AG04450 (cell line): Measurements from ENCODE around the gene TTC7B. TPM values are rescaled to one million over a fixed set of nuclear protein-coding genes. Genes with fewer than 3 reads are reported as not detected.

ENCODE experiments used
- CTCF ChIA-PET: fragments of 300-600, 350-600 bp; formaldehyde crosslinking; extraction: SDS; loops from one replicate; lab custom pipeline; 2022; ENCODE audit warnings: antibody characterized with exemption, inconsistent platforms; lab: Charles Lee
- POLR2A ChIA-PET: fragments of 350-600 bp; formaldehyde crosslinking; extraction: SDS; loops from one replicate; lab custom pipeline; 2021; ENCODE audit warnings: antibody characterized with exemption, inconsistent platforms; lab: Yijun Ruan, JAX
- DNase-seq: peaks from one replicate; pipeline ENCODE4 v3.0.0-alpha.2; 2011; ENCODE audit warnings: low read depth, low spot score
- H3K27ac ChIP-seq: one replicate; pipeline ENCODE4 v1.5.1; 2012; ENCODE audit warnings: low read depth, low read length, control low read depth
- H3K27me3 ChIP-seq: one replicate; pipeline ENCODE4 v1.6.0; 2012; ENCODE audit warnings: low read length; ENCODE audit not compliant: control insufficient read depth, insufficient read depth
- H3K4me3 ChIP-seq: 2 replicates; pipeline ENCODE4 v1.5.1; 2011; ENCODE audit warnings: mild to moderate bottlenecking, low read depth, low read length, control low read depth
- H3K9me3 ChIP-seq: 2 replicates; pipeline ENCODE4 v1.5.1; 2012; ENCODE audit warnings: low read length; ENCODE audit not compliant: control insufficient read depth, insufficient read depth
- CTCF ChIP-seq: IDR thresholded peaks from 2 replicates; pipeline ENCODE4 v1.5.1; 2011; ENCODE audit warnings: low read depth, low read length, control low read depth, inconsistent platforms
- polyA plus RNA-seq: library from polyadenylated mRNA; depleted of rRNA; stranded (reverse); fragments of >200 nt; gene quantifications from 2 replicates; pipeline ENCODE4 v1.2.3, GENCODE V29; 2011

The TTC7B gene
- polyA plus RNA-seq, 1 experiment: 36.0 TPM

DNA sequence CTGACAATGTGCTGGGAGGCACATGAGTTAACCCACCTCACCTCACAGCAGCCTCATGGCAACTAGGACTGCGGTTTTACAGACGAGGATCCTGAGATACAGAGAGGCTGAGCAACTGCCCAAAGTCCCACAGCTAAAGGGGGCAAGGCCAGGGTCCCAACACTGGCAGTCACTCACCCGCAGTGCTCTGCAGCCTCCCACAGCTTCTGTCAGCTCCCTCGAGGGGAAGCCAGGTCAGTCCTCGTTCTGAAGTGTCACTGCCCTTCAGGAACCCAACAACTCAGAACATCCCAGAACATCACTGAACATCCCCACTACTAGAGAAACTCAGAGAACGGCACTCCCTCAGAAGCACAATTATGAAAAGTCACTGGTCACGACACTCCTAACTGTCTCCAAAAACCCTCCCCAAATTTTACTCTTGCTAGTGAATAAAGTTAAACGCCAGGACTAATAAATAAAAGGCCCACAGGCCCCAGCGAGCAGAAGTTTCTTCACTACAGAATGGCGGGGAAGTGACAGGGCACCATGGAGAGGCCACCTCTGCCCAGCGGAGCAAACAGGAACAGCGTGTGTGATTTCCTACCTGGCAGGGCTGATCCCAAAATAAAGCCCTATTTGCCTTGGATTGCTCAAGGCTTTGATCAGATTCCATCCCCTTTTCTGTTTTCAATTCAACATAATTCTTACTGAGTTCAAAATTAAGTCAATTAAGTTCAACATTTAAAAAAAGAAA, 75.1 kb downstream of the TTC7B start:
- DNase-seq: no peak
- Histone ChIP-seq H3K4me3 (no peak overlapping the region), H3K27me3 (no peaks in the 10 kb centered on the region), H3K9me3 (no peaks in the 10 kb centered on the region), H3K27ac (no peak overlapping the region)
- ChIA-PET POLR2A (interaction anchor here (0.7 kb wide), 1 partner anchor 540 kb away, joined by 9 read pairs; no protein-coding TSS in a partner anchor), CTCF (interaction anchor here (1.5 kb wide), 1 partner anchor 44 kb away, joined by 3 read pairs; no protein-coding TSS in a partner anchor)
- no peak for TF ChIP-seq CTCF

DNA sequence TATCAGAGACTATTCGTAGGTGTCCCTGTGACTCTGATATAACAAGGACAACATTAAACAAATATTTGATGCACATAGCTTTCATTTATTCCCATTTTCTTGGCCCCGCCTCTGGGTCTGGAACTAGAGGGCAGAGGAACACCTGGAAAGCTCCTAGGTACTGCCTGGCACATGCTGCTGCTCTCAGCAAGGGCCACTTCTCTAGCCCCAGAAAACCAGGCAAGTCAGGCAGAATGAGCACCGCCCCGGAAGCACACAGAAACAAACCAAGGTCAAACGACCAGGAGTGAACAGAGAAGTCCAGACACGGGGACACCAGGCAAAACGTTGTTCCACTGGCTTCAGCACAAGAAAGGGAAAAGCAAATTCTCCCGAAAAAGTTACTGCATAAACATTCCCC, 76.1 kb downstream of the TTC7B start:
- CTCF ChIA-PET: interaction anchor here (0.9 to 1.0 kb wide), 3 partner anchors 12 to 340 kb away, joined by 3 to 6 read pairs (median 3); no protein-coding TSS in a partner anchor
- Histone ChIP-seq H3K27me3 (no peaks in the 10 kb centered on the region), H3K4me3 (no peak overlapping the region), H3K27ac (no peak overlapping the region), H3K9me3 (no peaks in the 10 kb centered on the region)
- no peak for DNase-seq
- no peak for TF ChIP-seq CTCF
- POLR2A ChIA-PET: interaction anchor here (0.7 kb wide), 1 partner anchor 539 kb away, joined by 9 read pairs; no protein-coding TSS in a partner anchor

GRCh38 chr14:90739318-90740068, 76.7 kb downstream of the TTC7B start:
- TF ChIP-seq CTCF: no peak
- Histone ChIP-seq H3K27me3 (no peaks in the 10 kb centered on the region), H3K4me3 (no peak overlapping the region), H3K27ac (no peak overlapping the region), H3K9me3 (no peaks in the 10 kb centered on the region)
- no peak for DNase-seq
- ChIA-PET POLR2A (no interaction called here), CTCF (interaction anchor here (0.9 to 1.0 kb wide), 3 partner anchors 12 to 340 kb away, joined by 3 to 6 read pairs (median 3); no protein-coding TSS in a partner anchor)

GRCh38 chr14:90733139-90733808, 83.0 kb downstream of the TTC7B start:
- ChIA-PET POLR2A (no interaction called here), CTCF (no interaction called here)
- no peak for TF ChIP-seq CTCF
- H3K9me3 ChIP-seq: no peaks in the 10 kb centered on the region
- no peak overlapping the region for H3K4me3 ChIP-seq
- no peaks in the 10 kb centered on the region for H3K27me3 ChIP-seq
- H3K27ac ChIP-seq: no peak overlapping the region
- DNase-seq: no peak
